K562 treated with DMSO at 1 percent for 12 hours (cell line): ENCODE measurements around the gene ALDH1A3. TPM values are rescaled to one million over a fixed set of nuclear protein-coding genes. Genes with fewer than 3 reads are reported as not detected.

Experiments
- total RNA-seq: library from RNA; unstranded; fragments of 300-600 nt; gene quantifications from 2 replicates; pipeline ENCODE4 v1.2.3, GENCODE V29; 2022; ENCODE audit not compliant: insufficient read depth

ALDH1A3 gene
- total RNA-seq = not detected in 2 replicates

GRCh38 chr15:100879464-100880138 is at the start of gene ALDH1A3:
TSS of gene ALDH1A3 (plus strand) at chr15:100879831. CDS start at chr15:100879908, 77 bp downstream.

GRCh38 chr15:100918690-100919480 is 39.3 kb downstream of the ALDH1A3 start, which contains the start of gene LRRK1:
TSS of gene LRRK1 (plus strand) at chr15:100919357. CDS start at chr15:100924633, 5,276 bp downstream.

Other genes starting within 250 kb of the ALDH1A3 start
- 0.33 TPM in 1 of 2 replicates, not detected in the other for gene LRRK1, start 39.5 kb downstream of the ALDH1A3 start, total RNA-seq